ENCODE measurements around the gene ATP2A2.

Gene ATP2A2

GRCh38 chr12:110343736-110344555 lies 62.9 kb downstream of the ATP2A2 start:
- DNase-seq = no peak

- no peak for DNase-seq
Observed at GRCh38 chr12:110344657-110345056, 63.6 kb downstream of the ATP2A2 start.

- no peak for DNase-seq
Observed at GRCh38 chr12:110345176-110345661, 64.2 kb downstream of the ATP2A2 start.

DNA sequence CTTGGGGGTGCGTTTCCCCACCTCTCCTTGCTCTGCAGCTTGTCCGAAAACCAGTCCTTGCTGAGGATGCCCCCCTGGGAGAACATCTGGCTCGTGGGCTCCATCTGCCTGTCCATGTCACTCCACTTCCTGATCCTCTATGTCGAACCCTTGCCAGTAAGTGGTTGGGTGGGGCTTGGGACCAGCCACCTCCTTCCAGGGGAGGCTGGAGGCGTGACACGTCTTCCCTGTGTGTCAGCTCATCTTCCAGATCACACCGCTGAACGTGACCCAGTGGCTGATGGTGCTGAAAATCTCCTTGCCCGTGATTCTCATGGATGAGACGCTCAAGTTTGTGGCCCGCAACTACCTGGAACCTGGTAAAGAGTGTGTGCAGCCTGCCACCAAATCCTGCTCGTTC lies 64.9 kb downstream of the ATP2A2 start:
- DNase-seq = no peak

DNA sequence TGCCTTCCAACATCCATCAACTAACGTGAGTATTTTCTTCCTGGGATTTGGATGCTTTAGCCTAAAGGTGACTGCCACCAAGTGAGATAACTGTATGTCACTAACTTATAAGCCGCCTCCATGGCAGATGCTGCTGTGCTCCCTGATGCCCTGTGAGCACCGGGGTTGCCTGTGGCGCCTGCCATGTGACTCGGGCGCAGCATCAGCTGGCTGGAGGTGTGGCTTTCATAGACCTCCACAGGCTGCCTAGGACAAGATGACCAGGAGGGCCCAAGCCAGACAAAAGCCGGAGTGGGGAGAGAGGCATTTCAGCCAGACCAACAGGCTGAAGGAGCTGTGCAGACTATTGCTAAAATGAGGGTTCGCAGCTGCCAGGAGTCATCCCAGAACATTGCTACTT lies 66.7 kb downstream of the ATP2A2 start:
- DNase-seq = no peak

GRCh38 chr12:110348431-110349059 lies 67.5 kb downstream of the ATP2A2 start:
- no peak for DNase-seq

GRCh38 chr12:110349096-110349495 lies 68.0 kb downstream of the ATP2A2 start:
- DNase-seq = no peak

GRCh38 chr12:110349514-110350151 lies 68.6 kb downstream of the ATP2A2 start:
- no peak for DNase-seq

- no peak for DNase-seq
Observed at GRCh38 chr12:110351119-110351518, 70.1 kb downstream of the ATP2A2 start.

DNA sequence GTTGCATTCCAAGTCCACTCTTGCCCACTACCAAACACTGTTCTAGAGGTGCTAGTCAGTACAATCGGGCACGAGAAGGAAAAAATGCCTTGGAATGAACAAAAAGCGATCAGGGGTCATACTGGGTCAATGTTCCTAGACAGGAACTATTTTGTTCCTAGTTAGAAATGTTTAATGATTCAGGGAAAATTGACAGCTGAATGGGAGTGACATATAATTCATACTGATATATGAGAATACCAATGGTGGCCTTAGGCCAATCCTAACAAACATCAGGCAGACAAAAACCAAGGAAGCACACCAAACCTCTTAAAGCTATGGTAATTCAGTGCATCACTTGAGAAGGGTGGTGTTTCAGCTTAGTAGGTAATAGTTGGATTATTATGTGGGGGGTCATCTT lies 71.4 kb downstream of the ATP2A2 start:
- DNase-seq = no peak

- no peak for DNase-seq
Observed at GRCh38 chr12:110353211-110353965, 72.3 kb downstream of the ATP2A2 start.

DNA sequence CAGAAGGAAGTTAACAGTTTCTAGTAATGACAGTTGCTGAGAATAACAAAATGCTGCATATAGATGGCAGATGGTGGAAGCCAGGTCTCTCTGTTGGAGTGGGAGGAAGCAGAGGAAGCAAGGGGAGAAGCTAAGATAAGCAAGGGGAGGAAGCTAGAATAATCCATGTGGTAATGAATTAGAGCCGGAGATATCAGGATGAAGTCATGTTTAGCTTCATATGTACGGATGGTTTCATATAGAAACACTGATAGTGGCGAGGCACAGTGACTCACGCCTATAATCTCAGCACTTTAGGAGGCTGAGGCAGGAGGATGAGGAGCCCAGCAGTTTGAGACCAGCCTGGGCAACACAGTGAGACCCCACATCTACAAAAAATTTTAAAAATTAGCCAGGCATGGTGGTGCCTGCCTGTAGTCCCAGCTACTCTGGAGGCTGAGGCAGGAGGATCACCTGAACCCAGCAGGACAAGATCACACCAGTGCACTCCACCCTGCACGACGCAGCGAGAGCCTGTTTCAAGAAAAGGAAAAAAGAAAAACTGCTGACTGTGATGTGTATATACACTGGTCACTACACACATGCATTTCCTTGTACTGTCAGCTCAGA lies 73.2 kb downstream of the ATP2A2 start:
- DNase-seq = no peak

GRCh38 chr12:110355073-110355472 lies 74.0 kb downstream of the ATP2A2 start:
- no peak for DNase-seq

GRCh38 chr12:110358384-110359097 lies 77.5 kb downstream of the ATP2A2 start:
- peak; percentile 24 for DNase-seq

DNA sequence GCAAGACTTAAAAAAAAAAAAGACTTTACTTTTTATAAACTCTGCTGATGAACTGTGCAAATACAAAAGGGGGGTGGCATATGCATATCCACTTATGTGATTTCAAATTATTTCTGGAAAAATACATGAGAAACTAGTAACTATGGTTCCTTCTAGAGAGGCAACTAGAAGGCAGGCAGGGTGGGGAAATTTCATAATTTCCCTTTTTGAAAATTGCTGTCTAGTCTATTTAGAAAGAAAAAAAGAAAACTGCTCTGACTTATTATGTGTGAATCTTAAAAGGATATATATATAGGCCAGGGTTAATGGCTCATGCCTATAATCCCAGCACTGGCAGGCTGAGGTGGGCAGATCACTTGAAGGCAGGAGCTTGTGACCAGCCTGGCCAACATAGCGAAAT lies 80.2 kb downstream of the ATP2A2 start:
- no peak for DNase-seq

DNA sequence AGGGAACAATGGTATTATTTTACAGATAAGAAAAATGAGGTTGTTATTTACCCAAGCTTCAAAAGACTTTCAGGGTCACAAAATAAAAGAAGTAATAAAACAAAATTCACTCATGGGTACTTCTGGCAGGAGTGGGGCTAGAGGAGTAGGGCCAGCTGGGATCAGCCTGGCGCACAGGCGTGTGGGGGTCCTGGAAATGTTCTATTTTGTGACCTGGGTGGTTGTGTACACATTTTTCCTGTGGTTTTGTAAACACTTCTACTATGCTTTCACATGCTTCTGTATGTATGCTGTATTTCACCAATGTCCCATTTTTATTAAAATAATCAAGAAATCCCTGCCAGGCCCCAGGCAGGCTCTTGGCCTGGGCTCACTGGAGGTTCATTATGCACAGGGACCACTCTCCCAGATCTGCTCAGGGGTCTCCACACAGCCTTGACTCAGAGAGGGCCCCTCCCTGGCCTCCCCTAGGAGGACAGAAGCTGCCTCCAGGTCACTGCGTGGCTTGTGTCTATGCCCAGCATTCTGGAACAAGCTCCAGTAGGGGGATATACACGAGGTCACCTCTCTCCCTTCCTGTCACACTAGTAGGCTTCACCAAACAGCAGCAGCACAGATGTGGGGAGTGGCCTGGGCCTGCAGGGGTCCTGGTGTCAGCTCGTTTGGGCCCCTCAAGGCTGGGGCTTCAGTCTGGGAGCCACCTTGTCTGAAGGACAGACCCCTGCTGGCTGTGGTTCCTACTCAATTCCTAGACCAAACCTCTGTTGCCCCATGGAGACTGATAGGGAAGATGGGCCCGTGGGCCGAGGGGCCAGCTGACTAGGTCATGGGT lies 84.7 kb downstream of the ATP2A2 start:
- DNase-seq = no peak

- no peak for DNase-seq
Observed at GRCh38 chr12:110366321-110367142, 85.5 kb downstream of the ATP2A2 start.

- no peak for DNase-seq
Observed at GRCh38 chr12:110367181-110367864, 86.3 kb downstream of the ATP2A2 start.

DNA sequence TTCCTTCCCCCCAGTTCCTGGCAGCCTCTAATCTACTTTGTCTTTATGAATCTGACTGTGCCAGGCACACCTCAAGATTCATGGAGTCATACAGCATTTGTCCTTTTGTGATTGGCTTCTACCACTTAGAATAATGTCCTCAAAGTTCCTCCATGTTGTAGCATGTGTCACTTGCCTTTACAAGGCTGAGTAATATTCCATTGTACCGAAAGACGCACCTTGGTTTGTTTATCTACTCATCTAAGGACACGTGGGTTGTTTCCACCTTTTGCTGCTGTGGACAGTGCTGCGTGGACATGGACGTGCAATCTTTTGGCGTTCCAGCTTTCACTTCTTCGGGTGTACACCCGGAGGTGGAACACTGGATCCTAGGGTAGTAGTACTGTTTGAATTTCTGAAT lies 88.9 kb downstream of the ATP2A2 start:
- DNase-seq = no peak
